Parathyroid adenoma (tissue), 2 donors: ENCODE results near the gene SLC25A29.
"Not testable (repeated sequence)": the region's sequence is repeated elsewhere in the genome, so short reads cannot be mapped to it uniquely, and the experiment has no call there.

Experiments used
- H2AFZ ChIP-seq: fragments of 300-600 bp; sonication (generic); one replicate; pipeline ENCODE4 v1.7.0; 2017; ENCODE audit warnings: antibody characterized with exemption, mild to moderate bottlenecking
- H3K27ac ChIP-seq: fragments of 300-600 bp; sonication (generic); one replicate; pipeline ENCODE4 v1.7.0; 2017
- H3K27me3 ChIP-seq: fragments of 300-600 bp; sonication (generic); one replicate; pipeline ENCODE4 v1.7.0; 2017; ENCODE audit warnings: low read length; ENCODE audit not compliant: control insufficient read depth, insufficient read depth
- H3K36me3 ChIP-seq: fragments of 300-600 bp; sonication (generic); one replicate; pipeline ENCODE4 v1.7.0; 2017; ENCODE audit warnings: low read length; ENCODE audit not compliant: control insufficient read depth, insufficient read depth
- H3K4me1 ChIP-seq: fragments of 300-600 bp; sonication (generic); one replicate; pipeline ENCODE4 v1.7.0; 2017; ENCODE audit warnings: control low read depth
- H3K4me2 ChIP-seq: fragments of 300-600 bp; sonication (generic); one replicate; pipeline ENCODE4 v1.7.0; 2017; ENCODE audit warnings: low read length
- H3K4me3 ChIP-seq: fragments of 300-600 bp; sonication (generic); one replicate; pipeline ENCODE4 v1.7.0; 2017; ENCODE audit warnings: low read depth, low read length
- H3K79me2 ChIP-seq: fragments of 300-600 bp; sonication (generic); one replicate; pipeline ENCODE4 v1.7.0; 2017; ENCODE audit warnings: control low read depth
- H3K9ac ChIP-seq: fragments of 300-600 bp; sonication (generic); one replicate; pipeline ENCODE4 v1.7.0; 2017; ENCODE audit warnings: mild to moderate bottlenecking
- H3K9me3 ChIP-seq: fragments of 300-600 bp; sonication (generic); one replicate; pipeline ENCODE4 v1.7.0; 2017; ENCODE audit warnings: low read length; ENCODE audit not compliant: control insufficient read depth
- CTCF ChIP-seq: fragments of 300-600 bp; sonication (generic); IDR thresholded peaks from one replicate; pipeline ENCODE4 v1.7.0; 2017; ENCODE audit warnings: antibody characterized with exemption, mild to moderate bottlenecking
- donor health status: primary hyperparathyroidism.

The SLC25A29 gene

GRCh38 chr14:100291305-100292075, 14.8 kb downstream of the SLC25A29 start:
- no peak for TF ChIP-seq CTCF
- no peaks in the 10 kb centered on the region for H3K36me3 ChIP-seq
- H3K4me2 ChIP-seq, result no peak overlapping the region
- no peaks in the 10 kb centered on the region for H3K27me3 ChIP-seq
- peaks cover 4% of the 10 kb centered on the region for H3K79me2 ChIP-seq
- H3K4me3 ChIP-seq, result no peak overlapping the region
- no peak overlapping the region for H2AFZ ChIP-seq
- no peak overlapping the region for H3K27ac ChIP-seq
- H3K9me3 ChIP-seq, result no peaks in the 10 kb centered on the region
- no peaks in the 10 kb centered on the region for H3K4me1 ChIP-seq
- no peak overlapping the region for H3K9ac ChIP-seq

- no peaks in the 10 kb centered on the region for H3K27me3 ChIP-seq
- H3K79me2 ChIP-seq, result peaks cover 4% of the 10 kb centered on the region
- H3K36me3 ChIP-seq, result no peaks in the 10 kb centered on the region
- no peak overlapping the region for H3K9ac ChIP-seq
- H3K4me3 ChIP-seq, result no peak overlapping the region
- TF ChIP-seq CTCF, result no peak
- no peak overlapping the region for H3K27ac ChIP-seq
- no peak overlapping the region for H2AFZ ChIP-seq
- H3K9me3 ChIP-seq, result no peaks in the 10 kb centered on the region
- H3K4me1 ChIP-seq, result no peaks in the 10 kb centered on the region
- H3K4me2 ChIP-seq, result no peak overlapping the region
Measured at GRCh38 chr14:100290607-100291304, 15.5 kb downstream of the SLC25A29 start.

GRCh38 chr14:100289916-100290606, 16.2 kb downstream of the SLC25A29 start:
- no peak overlapping the region for H3K4me2 ChIP-seq
- H3K4me1 ChIP-seq, result no peaks in the 10 kb centered on the region
- H3K9ac ChIP-seq, result no peak overlapping the region
- H3K27me3 ChIP-seq, result no peaks in the 10 kb centered on the region
- H2AFZ ChIP-seq, result no peak overlapping the region
- H3K79me2 ChIP-seq, result peaks cover 4% of the 10 kb centered on the region
- TF ChIP-seq CTCF, result no peak
- no peak overlapping the region for H3K27ac ChIP-seq
- H3K9me3 ChIP-seq, result no peaks in the 10 kb centered on the region
- no peaks in the 10 kb centered on the region for H3K36me3 ChIP-seq
- H3K4me3 ChIP-seq, result no peak overlapping the region

GRCh38 chr14:100288382-100289185, 17.7 kb downstream of the SLC25A29 start:
- no peak overlapping the region for H3K27ac ChIP-seq
- H3K9me3 ChIP-seq, result no peaks in the 10 kb centered on the region
- peaks cover 4% of the 10 kb centered on the region for H3K79me2 ChIP-seq
- no peak for TF ChIP-seq CTCF
- H3K4me2 ChIP-seq, result no peak overlapping the region
- H3K36me3 ChIP-seq, result no peaks in the 10 kb centered on the region
- H3K9ac ChIP-seq, result no peak overlapping the region
- H3K4me3 ChIP-seq, result no peak overlapping the region
- H2AFZ ChIP-seq, result no peak overlapping the region
- no peaks in the 10 kb centered on the region for H3K27me3 ChIP-seq
- peaks cover 2% of the 10 kb centered on the region for H3K4me1 ChIP-seq

- H3K4me2 ChIP-seq, H3K27me3 ChIP-seq, H3K4me1 ChIP-seq, H3K79me2 ChIP-seq, H3K36me3 ChIP-seq, H3K4me3 ChIP-seq, H2AFZ ChIP-seq, H3K27ac ChIP-seq, H3K9ac ChIP-seq, H3K9me3 ChIP-seq: not testable (repeated sequence)
Measured at GRCh38 chr14:100287998-100288295, 18.3 kb downstream of the SLC25A29 start.
